ENCODE data around the gene PDIA6.

Gene PDIA6

DNA sequence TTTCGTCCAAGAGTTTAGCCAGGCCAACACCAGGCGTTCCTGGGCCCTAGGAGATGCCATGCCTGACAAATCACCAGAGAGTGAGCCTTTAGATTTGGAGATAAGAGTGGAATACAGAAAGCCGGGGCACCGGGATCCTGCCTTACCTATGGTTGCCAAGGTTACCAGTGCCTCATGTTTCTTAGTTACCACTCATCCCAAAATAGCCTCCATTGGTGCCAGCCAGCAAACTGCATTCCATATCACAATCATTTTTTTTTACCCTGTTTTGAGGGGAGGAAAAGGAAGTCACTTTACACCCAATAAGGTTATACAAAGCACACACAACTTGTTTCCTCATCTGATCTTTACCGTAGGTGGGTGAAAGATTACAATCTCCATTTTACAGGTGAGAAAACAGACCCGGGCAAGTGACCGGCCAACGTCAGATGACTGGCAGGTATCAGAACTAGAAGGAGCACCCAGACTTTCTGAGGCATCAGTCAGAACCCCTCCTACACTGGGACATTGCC lies 48.3 kb upstream of the PDIA6 start:
- no peak overlapping the region for H3K4me3 ChIP-seq (replicated peaks; ENCODE audit: insufficient read depth, low read length)
- no peak for DNase-seq (ENCODE audit: low read depth in 1 of 2, low spot score in 1 of 2)
- peaks cover 4% of the 10 kb centered on the region for H3K27me3 ChIP-seq (ENCODE audit: insufficient read depth, poor library complexity, severe bottlenecking)
- H3K27ac ChIP-seq (replicated peaks), result no peak overlapping the region
- TF ChIP-seq, protein P1, sequence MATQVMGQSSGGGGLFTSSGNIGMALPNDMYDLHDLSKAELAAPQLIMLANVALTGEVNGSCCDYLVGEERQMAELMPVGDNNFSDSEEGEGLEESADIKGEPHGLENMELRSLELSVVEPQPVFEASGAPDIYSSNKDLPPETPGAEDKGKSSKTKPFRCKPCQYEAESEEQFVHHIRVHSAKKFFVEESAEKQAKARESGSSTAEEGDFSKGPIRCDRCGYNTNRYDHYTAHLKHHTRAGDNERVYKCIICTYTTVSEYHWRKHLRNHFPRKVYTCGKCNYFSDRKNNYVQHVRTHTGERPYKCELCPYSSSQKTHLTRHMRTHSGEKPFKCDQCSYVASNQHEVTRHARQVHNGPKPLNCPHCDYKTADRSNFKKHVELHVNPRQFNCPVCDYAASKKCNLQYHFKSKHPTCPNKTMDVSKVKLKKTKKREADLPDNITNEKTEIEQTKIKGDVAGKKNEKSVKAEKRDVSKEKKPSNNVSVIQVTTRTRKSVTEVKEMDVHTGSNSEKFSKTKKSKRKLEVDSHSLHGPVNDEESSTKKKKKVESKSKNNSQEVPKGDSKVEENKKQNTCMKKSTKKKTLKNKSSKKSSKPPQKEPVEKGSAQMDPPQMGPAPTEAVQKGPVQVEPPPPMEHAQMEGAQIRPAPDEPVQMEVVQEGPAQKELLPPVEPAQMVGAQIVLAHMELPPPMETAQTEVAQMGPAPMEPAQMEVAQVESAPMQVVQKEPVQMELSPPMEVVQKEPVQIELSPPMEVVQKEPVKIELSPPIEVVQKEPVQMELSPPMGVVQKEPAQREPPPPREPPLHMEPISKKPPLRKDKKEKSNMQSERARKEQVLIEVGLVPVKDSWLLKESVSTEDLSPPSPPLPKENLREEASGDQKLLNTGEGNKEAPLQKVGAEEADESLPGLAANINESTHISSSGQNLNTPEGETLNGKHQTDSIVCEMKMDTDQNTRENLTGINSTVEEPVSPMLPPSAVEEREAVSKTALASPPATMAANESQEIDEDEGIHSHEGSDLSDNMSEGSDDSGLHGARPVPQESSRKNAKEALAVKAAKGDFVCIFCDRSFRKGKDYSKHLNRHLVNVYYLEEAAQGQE (IDR thresholded peaks at IDR 0.05; ENCODE audit: insufficient replicate concordance, low read depth), result no peak
- TF ChIP-seq GABPA (IDR thresholded peaks at IDR 0.05; ENCODE audit: low read depth) (no peak), SPI1 (IDR thresholded peaks at IDR 0.05; ENCODE audit: borderline replicate concordance, low read depth) (no peak), POLR2AphosphoS5 (IDR thresholded peaks at IDR 0.05; ENCODE audit: low read depth) (no peak)
- TF ChIP-seq, protein P2, sequence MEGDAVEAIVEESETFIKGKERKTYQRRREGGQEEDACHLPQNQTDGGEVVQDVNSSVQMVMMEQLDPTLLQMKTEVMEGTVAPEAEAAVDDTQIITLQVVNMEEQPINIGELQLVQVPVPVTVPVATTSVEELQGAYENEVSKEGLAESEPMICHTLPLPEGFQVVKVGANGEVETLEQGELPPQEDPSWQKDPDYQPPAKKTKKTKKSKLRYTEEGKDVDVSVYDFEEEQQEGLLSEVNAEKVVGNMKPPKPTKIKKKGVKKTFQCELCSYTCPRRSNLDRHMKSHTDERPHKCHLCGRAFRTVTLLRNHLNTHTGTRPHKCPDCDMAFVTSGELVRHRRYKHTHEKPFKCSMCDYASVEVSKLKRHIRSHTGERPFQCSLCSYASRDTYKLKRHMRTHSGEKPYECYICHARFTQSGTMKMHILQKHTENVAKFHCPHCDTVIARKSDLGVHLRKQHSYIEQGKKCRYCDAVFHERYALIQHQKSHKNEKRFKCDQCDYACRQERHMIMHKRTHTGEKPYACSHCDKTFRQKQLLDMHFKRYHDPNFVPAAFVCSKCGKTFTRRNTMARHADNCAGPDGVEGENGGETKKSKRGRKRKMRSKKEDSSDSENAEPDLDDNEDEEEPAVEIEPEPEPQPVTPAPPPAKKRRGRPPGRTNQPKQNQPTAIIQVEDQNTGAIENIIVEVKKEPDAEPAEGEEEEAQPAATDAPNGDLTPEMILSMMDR (IDR thresholded peaks at IDR 0.05; ENCODE audit: insufficient read depth, low read length), result no peak

DNA sequence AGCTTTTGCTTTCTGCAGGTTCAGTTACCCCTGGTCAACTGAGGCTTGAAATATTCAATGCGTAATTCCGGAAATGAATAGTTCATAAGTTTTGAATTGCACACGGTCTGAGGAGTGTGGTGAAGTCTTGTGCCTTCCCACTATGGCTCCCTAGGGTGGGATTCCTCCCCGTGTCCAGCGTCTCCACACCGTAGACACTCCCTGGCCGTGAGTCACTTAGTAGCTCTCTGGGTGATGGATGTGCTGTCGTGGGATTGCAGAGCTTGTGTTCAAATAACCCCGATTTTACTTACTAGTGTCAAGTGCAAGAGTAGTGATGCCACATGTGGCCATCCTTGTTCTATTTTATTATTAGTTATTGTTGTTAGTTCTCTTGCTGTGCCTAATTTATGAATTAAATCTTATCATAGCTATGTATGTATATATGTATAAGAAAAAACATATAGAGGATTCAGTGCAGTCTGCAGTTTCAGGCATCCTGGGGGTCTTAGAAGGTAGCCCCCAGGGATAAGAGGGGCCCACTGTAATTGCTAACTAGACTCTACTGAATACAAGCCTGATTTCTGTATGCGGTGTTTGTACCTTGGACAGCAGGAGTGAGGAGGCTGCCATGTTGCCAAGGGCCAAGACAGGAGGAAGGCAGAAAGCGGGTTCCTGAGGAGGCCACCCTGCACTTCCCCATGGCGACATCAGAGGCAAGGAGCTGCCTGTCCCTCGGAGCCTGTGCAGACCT lies 47.7 kb upstream of the PDIA6 start:
- H3K27ac ChIP-seq (replicated peaks), result no peak overlapping the region
- DNase-seq (ENCODE audit: low read depth in 1 of 2, low spot score in 1 of 2), result no peak
- no peak overlapping the region for H3K4me3 ChIP-seq (replicated peaks; ENCODE audit: insufficient read depth, low read length)
- no peaks in the 10 kb centered on the region for H3K27me3 ChIP-seq (ENCODE audit: insufficient read depth, poor library complexity, severe bottlenecking)
- TF ChIP-seq, protein P1 (IDR thresholded peaks at IDR 0.05; ENCODE audit: insufficient replicate concordance, low read depth), result peak; percentile 71
- TF ChIP-seq GABPA (IDR thresholded peaks at IDR 0.05; ENCODE audit: low read depth), result no peak

DNA sequence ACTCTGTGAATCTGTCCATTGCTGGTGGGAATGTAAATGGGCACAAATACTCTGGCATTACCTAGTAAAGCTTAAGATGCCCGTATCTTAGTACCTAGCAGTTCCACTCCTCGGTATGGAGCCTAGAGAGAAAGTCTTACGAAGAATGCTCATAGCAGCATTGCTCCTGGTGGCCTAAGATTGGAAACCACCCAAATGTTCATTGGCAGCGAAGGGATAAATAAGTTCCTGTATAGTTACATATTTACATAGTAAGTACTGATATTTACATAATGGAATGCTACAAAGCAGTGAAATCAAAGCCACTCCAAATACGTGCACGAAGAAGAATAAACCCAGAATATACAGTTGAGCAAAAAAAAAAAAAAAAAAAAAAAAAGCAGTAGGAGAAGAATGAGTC lies 46.7 kb upstream of the PDIA6 start:
- Histone ChIP-seq H3K27me3 (ENCODE audit: insufficient read depth, poor library complexity, severe bottlenecking) (no peaks in the 10 kb centered on the region), H3K4me3 (replicated peaks; ENCODE audit: insufficient read depth, low read length) (no peak overlapping the region), H3K27ac (replicated peaks) (no peak overlapping the region)
- TF ChIP-seq, protein P1 (IDR thresholded peaks at IDR 0.05; ENCODE audit: insufficient replicate concordance, low read depth), result no peak
- TF ChIP-seq, protein P2 (IDR thresholded peaks at IDR 0.05; ENCODE audit: insufficient read depth, low read length), result no peak
- TF ChIP-seq SPI1 (IDR thresholded peaks at IDR 0.05; ENCODE audit: borderline replicate concordance, low read depth), result no peak
- no peak for TF ChIP-seq POLR2AphosphoS5 (IDR thresholded peaks at IDR 0.05; ENCODE audit: low read depth)
- no peak for TF ChIP-seq GABPA (IDR thresholded peaks at IDR 0.05; ENCODE audit: low read depth)
- DNase-seq (ENCODE audit: low read depth in 1 of 2, low spot score in 1 of 2), result no peak

Data from HL-60 (cell line).